Activated CD4-positive, alpha-beta memory T cell treated with anti-CD3 and anti-CD28 coated beads, Interleukin-2, amount 10 ng/mL, durations not matched to agents 7 days and 5 days (primary cell): ENCODE data around the gene ZNF627. TPM values are rescaled to one million over a fixed set of nuclear protein-coding genes. Genes with fewer than 3 reads are reported as not detected.
A peak's percentile ranks its signal among the peaks of the same experiment; 100 is the strongest.

Source experiments
- CTCF ChIA-PET: fragments of 350-600 bp; sonication (Branson Sonifier 250); formaldehyde crosslinking; loops from one replicate; lab custom pipeline; 2021; ENCODE audit warnings: antibody characterized with exemption, inconsistent platforms; lab: Charles Lee
- POLR2A ChIA-PET: fragments of 350-600 bp; sonication (Branson Sonifier 250); formaldehyde crosslinking; loops from one replicate; lab custom pipeline; 2021; ENCODE audit warnings: antibody characterized with exemption; lab: Charles Lee
- DNase-seq: peaks from one replicate; pipeline ENCODE4 v3.0.0-alpha.2; 2020
- H3K27ac Mint-ChIP-seq: one replicate; pipeline ENCODE4 v1.8.0; 2021; ENCODE audit warnings: mild to moderate bottlenecking, mixed read lengths
- H3K27me3 Mint-ChIP-seq: one replicate; pipeline ENCODE4 v1.8.0; 2021; ENCODE audit warnings: mixed read lengths
- H3K36me3 Mint-ChIP-seq: one replicate; pipeline ENCODE4 v1.8.0; 2021; ENCODE audit warnings: low read depth, mixed read lengths
- H3K4me1 Mint-ChIP-seq: one replicate; pipeline ENCODE4 v1.8.0; 2021; ENCODE audit warnings: mixed read lengths
- H3K4me3 Mint-ChIP-seq: one replicate; pipeline ENCODE4 v1.8.0; 2021; ENCODE audit warnings: mild to moderate bottlenecking, mixed read lengths
- H3K9me3 Mint-ChIP-seq: one replicate; pipeline ENCODE4 v1.8.0; 2021; ENCODE audit warnings: mixed read lengths
- total RNA-seq, 2 experiments: library from RNA; stranded (reverse); gene quantifications; one replicate each; pipeline ENCODE4 v1.2.3, GENCODE V29; 2021

ZNF627 gene
- total RNA-seq = 1 to 10 TPM; 6.1 to 6.7 TPM

GRCh38 chr19:11597202-11598102 lies at the start of gene ZNF627:
ZNF627 (plus strand) TSS chr19:11597483; CDS start chr19:11597628, 145 bp downstream.
- POLR2A ChIA-PET = interaction anchor here (0.6 to 1.5 kb wide), 8 partner anchors 8 to 169 kb away, joined by 3 to 6 read pairs (median 4); partner anchors contain the start of genes ECSIT, ELOF1 and ZNF441
- H3K36me3 Mint-ChIP-seq = peaks cover 19% of the 10 kb centered on the region
- no peaks in the 10 kb centered on the region for H3K27me3 Mint-ChIP-seq
- peaks cover 18% of the 10 kb centered on the region for H3K4me1 Mint-ChIP-seq
- CTCF ChIA-PET = interaction anchor here (0.8 to 1.1 kb wide), 4 partner anchors 9 to 494 kb away, joined by 3 to 4 read pairs (median 4); partner anchors contain the start of gene ELOF1
- peaks cover 5% of the 10 kb centered on the region for H3K9me3 Mint-ChIP-seq
- H3K27ac Mint-ChIP-seq = peak within 1 kb of the TSS; percentile 74
- DNase-seq = peak; percentile 99
- H3K4me3 Mint-ChIP-seq = peak within 1 kb of the TSS; percentile 83

GRCh38 chr19:11547929-11548700 lies 49.2 kb upstream of the ZNF627 start:
- Mint-ChIP-seq H3K27me3 (peaks cover 5% of the 10 kb centered on the region), H3K4me1 (peaks cover 3% of the 10 kb centered on the region), H3K9me3 (no peaks in the 10 kb centered on the region), H3K4me3 (no peak overlapping the region), H3K27ac (no peak overlapping the region), H3K36me3 (peaks cover 6% of the 10 kb centered on the region)
- no peak for DNase-seq
- ChIA-PET CTCF (interaction anchor here (0.8 kb wide), 1 partner anchor 12 kb away, joined by 3 read pairs; no protein-coding TSS in a partner anchor), POLR2A (no interaction called here)

GRCh38 chr19:11549386-11549953 lies 47.8 kb upstream of the ZNF627 start:
- H3K9me3 Mint-ChIP-seq = no peaks in the 10 kb centered on the region
- ChIA-PET CTCF (interaction anchor here (0.8 kb wide), 1 partner anchor 13 kb away, joined by 3 read pairs; no protein-coding TSS in a partner anchor), POLR2A (no interaction called here)
- H3K36me3 Mint-ChIP-seq = peaks cover 11% of the 10 kb centered on the region
- peaks cover 14% of the 10 kb centered on the region for H3K4me1 Mint-ChIP-seq
- DNase-seq = no peak
- H3K4me3 Mint-ChIP-seq = no peak overlapping the region
- no peak overlapping the region for H3K27ac Mint-ChIP-seq
- no peaks in the 10 kb centered on the region for H3K27me3 Mint-ChIP-seq

- Mint-ChIP-seq H3K36me3 (peaks cover 12% of the 10 kb centered on the region), H3K27ac (no peak overlapping the region), H3K4me3 (no peak overlapping the region), H3K9me3 (no peaks in the 10 kb centered on the region), H3K4me1 (peaks cover 16% of the 10 kb centered on the region), H3K27me3 (no peaks in the 10 kb centered on the region)
- ChIA-PET CTCF (interaction anchor here (0.6 kb wide), 1 partner anchor 32 kb away, joined by 3 read pairs; no protein-coding TSS in a partner anchor), POLR2A (no interaction called here)
- no peak for DNase-seq
Measured at GRCh38 chr19:11550265-11550664, 47.0 kb upstream of the ZNF627 start.

- H3K27ac Mint-ChIP-seq = no peak overlapping the region
- no peak for DNase-seq
- ChIA-PET CTCF (interaction anchor here (0.5 to 0.6 kb wide), 2 partner anchors 62 to 202 kb away, joined by 3 to 5 read pairs; no protein-coding TSS in a partner anchor), POLR2A (no interaction called here)
- no peaks in the 10 kb centered on the region for H3K27me3 Mint-ChIP-seq
- peaks cover 20% of the 10 kb centered on the region for H3K4me1 Mint-ChIP-seq
- H3K36me3 Mint-ChIP-seq = peaks cover 19% of the 10 kb centered on the region
- H3K9me3 Mint-ChIP-seq = no peaks in the 10 kb centered on the region
- H3K4me3 Mint-ChIP-seq = no peak overlapping the region
Measured at GRCh38 chr19:11551603-11552235, 45.6 kb upstream of the ZNF627 start.

- DNase-seq = no peak
- H3K27ac Mint-ChIP-seq = no peak overlapping the region
- ChIA-PET CTCF (no interaction called here), POLR2A (no interaction called here)
- peaks cover 22% of the 10 kb centered on the region for H3K36me3 Mint-ChIP-seq
- no peaks in the 10 kb centered on the region for H3K27me3 Mint-ChIP-seq
- peaks cover 29% of the 10 kb centered on the region for H3K4me1 Mint-ChIP-seq
- H3K9me3 Mint-ChIP-seq = no peaks in the 10 kb centered on the region
- H3K4me3 Mint-ChIP-seq = no peak overlapping the region
Measured at GRCh38 chr19:11552666-11553372, 44.5 kb upstream of the ZNF627 start.

- peak overlapping the region; percentile 55 for H3K27ac Mint-ChIP-seq
- peak; percentile 38 for DNase-seq
- POLR2A ChIA-PET = no interaction called here
Measured at GRCh38 chr19:11554160-11554559, 43.1 kb upstream of the ZNF627 start.

GRCh38 chr19:11555246-11555645 lies 42.0 kb upstream of the ZNF627 start:
- ChIA-PET POLR2A (no interaction called here), CTCF (interaction anchor here (0.6 to 1.1 kb wide), 2 partner anchors 18 to 1118 kb away, joined by 3 read pairs; no protein-coding TSS in a partner anchor)
- DNase-seq = no peak
- no peak overlapping the region for H3K27ac Mint-ChIP-seq
- no peaks in the 10 kb centered on the region for H3K9me3 Mint-ChIP-seq
- peaks cover 25% of the 10 kb centered on the region for H3K36me3 Mint-ChIP-seq
- peak overlapping the region; percentile 11 for H3K4me3 Mint-ChIP-seq
- H3K27me3 Mint-ChIP-seq = no peaks in the 10 kb centered on the region
- H3K4me1 Mint-ChIP-seq = peaks cover 44% of the 10 kb centered on the region

More at GRCh38 chr19:11554160-11554559, 43.1 kb upstream of the ZNF627 start:
- Mint-ChIP-seq H3K36me3 (peaks cover 25% of the 10 kb centered on the region), H3K4me3 (no peak overlapping the region), H3K27me3 (no peaks in the 10 kb centered on the region), H3K4me1 (peaks cover 38% of the 10 kb centered on the region), H3K9me3 (no peaks in the 10 kb centered on the region)
- CTCF ChIA-PET = interaction anchor here (0.7 to 1.1 kb wide), 3 partner anchors 17 to 71 kb away, joined by 3 read pairs; no protein-coding TSS in a partner anchor

GRCh38 chr19:11556634-11557420 lies 40.5 kb upstream of the ZNF627 start:
- Mint-ChIP-seq H3K36me3 (peaks cover 25% of the 10 kb centered on the region), H3K27ac (no peak overlapping the region), H3K27me3 (no peaks in the 10 kb centered on the region), H3K9me3 (no peaks in the 10 kb centered on the region), H3K4me1 (peaks cover 53% of the 10 kb centered on the region), H3K4me3 (peak overlapping the region; percentile 37)
- ChIA-PET POLR2A (no interaction called here), CTCF (interaction anchor here (0.6 kb wide), 1 partner anchor 104 kb away, joined by 3 read pairs; no protein-coding TSS in a partner anchor)
- DNase-seq = no peak

- POLR2A ChIA-PET = interaction anchor here (0.9 to 3.6 kb wide), 11 partner anchors 9 to 429 kb away, joined by 3 to 12 read pairs (median 4); partner anchors contain the start of gene ECSIT
- DNase-seq = peak; percentile 97
- Mint-ChIP-seq H3K9me3 (no peaks in the 10 kb centered on the region), H3K4me1 (peaks cover 50% of the 10 kb centered on the region), H3K4me3 (peak within 1 kb of the TSS; percentile 95), H3K36me3 (peaks cover 15% of the 10 kb centered on the region), H3K27ac (peak within 1 kb of the TSS; percentile 76), H3K27me3 (no peaks in the 10 kb centered on the region)
- CTCF ChIA-PET = interaction anchor here (0.9 to 3.9 kb wide), 16 partner anchors 10 to 219 kb away, joined by 3 to 20 read pairs (median 4); partner anchors contain the start of genes ACP5, ECSIT, SWSAP1 and ZNF823
Measured at GRCh38 chr19:11558881-11559828, 38.1 kb upstream of the ZNF627 start, which contains the start of gene ELOF1. ELOF1 (minus strand) TSS chr19:11559230; CDS start chr19:11554347, 4,883 bp downstream.
